DND-41 (cell line): ENCODE results near the gene LSM8.

Experiments
- EZH2 ChIP-seq: IDR thresholded peaks from 3 replicates; pipeline ENCODE4 v1.6.1; 2012; ENCODE audit warnings: borderline replicate concordance, low read depth, mild to moderate bottlenecking, moderate library complexity, low read length, inconsistent platforms; ENCODE audit not compliant: severe bottlenecking
- TF ChIP-seq, protein P1 (sequence below): IDR thresholded peaks from 2 replicates; pipeline ENCODE4 v1.5.1; 2012; ENCODE audit warnings: borderline replicate concordance, low read length, moderate library complexity, mild to moderate bottlenecking; ENCODE audit not compliant: poor library complexity, severe bottlenecking; ENCODE audit errors: extremely low read depth

DNA sequence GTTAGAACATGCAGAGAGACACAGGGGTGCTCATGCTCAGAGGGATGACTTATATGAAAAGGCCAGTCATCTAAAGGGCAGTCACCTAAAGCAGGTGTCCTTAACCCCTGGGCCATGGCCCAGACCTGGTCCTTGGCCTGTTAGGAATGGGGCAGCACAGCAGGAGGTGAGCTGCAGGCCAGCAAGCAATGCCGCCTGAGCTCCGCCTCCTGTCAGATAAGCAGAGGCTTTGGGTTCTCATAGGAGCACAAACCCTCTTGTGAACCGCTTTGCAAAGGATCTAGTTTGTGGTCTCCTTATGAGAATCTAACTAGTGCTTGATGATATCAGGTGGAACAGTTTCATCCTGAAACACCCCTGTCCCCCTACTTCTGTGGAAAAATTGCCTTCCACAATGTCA lies 55.0 kb downstream of the LSM8 start:
- TF ChIP-seq, protein P1, sequence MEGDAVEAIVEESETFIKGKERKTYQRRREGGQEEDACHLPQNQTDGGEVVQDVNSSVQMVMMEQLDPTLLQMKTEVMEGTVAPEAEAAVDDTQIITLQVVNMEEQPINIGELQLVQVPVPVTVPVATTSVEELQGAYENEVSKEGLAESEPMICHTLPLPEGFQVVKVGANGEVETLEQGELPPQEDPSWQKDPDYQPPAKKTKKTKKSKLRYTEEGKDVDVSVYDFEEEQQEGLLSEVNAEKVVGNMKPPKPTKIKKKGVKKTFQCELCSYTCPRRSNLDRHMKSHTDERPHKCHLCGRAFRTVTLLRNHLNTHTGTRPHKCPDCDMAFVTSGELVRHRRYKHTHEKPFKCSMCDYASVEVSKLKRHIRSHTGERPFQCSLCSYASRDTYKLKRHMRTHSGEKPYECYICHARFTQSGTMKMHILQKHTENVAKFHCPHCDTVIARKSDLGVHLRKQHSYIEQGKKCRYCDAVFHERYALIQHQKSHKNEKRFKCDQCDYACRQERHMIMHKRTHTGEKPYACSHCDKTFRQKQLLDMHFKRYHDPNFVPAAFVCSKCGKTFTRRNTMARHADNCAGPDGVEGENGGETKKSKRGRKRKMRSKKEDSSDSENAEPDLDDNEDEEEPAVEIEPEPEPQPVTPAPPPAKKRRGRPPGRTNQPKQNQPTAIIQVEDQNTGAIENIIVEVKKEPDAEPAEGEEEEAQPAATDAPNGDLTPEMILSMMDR = no peak
- TF ChIP-seq EZH2 = no peak
